ENCODE results near the gene ANKUB1.

Gene ANKUB1

DNA sequence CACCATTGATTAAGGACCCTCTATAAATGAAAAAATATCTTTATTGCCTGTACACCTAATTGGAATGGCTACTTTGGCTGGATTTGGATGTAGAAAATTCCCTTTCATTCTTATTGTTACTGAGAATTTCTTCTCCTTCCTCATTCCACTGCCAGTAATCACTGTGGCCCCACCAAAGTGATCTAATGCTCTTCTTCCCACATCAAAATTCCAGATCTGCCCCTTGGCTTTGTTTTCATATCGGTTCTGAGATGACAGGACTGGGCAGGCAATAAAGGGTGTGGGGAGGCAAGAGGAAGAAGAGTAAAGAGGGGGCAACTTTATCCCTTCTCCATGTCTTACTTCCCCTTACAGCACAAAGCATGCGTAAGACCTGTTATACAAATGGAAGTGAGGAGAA, 2.1 kb downstream of the ANKUB1 start:
- Mint-ChIP-seq H3K27me3 (peaks cover 11% of the 10 kb centered on the region), H3K4me3 (no peak overlapping the region), H3K4me1 (ENCODE audit: low read depth) (no peaks in the 10 kb centered on the region), H3K36me3 (no peaks in the 10 kb centered on the region), H3K9me3 (ENCODE audit: low read depth) (no peaks in the 10 kb centered on the region), H3K27ac (no peak overlapping the region)

- H3K4me3 Mint-ChIP-seq: no peak overlapping the region
- peaks cover 6% of the 10 kb centered on the region for H3K27me3 Mint-ChIP-seq
- H3K4me1 Mint-ChIP-seq (ENCODE audit: low read depth): no peaks in the 10 kb centered on the region
- H3K27ac Mint-ChIP-seq: no peak overlapping the region
- no peaks in the 10 kb centered on the region for H3K9me3 Mint-ChIP-seq (ENCODE audit: low read depth)
- no peaks in the 10 kb centered on the region for H3K36me3 Mint-ChIP-seq
These were observed 8.2 kb downstream of the ANKUB1 start for GRCh38 chr3:149784064-149784704.

DNA sequence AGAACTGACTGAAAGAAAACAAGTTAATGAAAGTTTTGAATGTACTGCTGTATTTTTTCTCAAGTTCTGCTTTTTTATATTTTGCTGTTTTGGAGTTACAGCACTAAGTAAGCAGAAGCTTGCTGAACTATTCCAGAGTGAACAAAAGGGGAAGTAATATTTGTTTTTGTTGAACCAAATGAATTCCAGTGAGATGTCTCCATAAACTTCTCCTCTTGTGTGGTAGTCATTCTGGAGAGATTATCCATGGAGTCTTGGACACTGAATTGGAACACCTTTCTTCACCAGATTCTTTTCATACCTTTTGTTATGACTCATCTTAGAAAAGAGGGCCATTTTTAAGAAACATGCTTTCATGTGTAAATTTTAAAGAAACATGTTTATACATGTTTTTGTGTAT, 8.8 kb downstream of the ANKUB1 start:
- no peaks in the 10 kb centered on the region for H3K4me1 Mint-ChIP-seq (ENCODE audit: low read depth)
- H3K27ac Mint-ChIP-seq: no peak overlapping the region
- H3K4me3 Mint-ChIP-seq: no peak overlapping the region
- no peaks in the 10 kb centered on the region for H3K36me3 Mint-ChIP-seq
- peaks cover 6% of the 10 kb centered on the region for H3K27me3 Mint-ChIP-seq
- H3K9me3 Mint-ChIP-seq (ENCODE audit: low read depth): no peaks in the 10 kb centered on the region

DNA sequence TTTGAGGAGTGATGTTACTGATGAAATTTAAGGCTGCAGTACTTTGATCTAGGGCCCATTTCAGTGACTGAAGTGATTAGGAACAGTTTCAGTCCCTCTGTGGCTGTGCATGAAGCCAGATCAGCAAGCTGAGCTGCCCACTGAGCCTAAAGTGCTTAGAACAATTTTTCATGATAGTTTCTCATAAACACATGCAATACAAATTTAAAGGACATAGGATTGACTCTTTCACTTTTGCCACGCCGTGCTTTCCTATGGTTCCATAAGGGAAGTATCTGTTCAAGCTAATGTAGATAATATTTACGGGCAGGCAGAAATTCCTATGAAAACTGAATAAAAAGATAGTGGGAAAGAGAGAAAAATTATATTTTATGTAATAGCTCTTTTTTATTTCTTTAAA, 10.6 kb downstream of the ANKUB1 start:
- H3K4me3 Mint-ChIP-seq: no peak overlapping the region
- H3K36me3 Mint-ChIP-seq: no peaks in the 10 kb centered on the region
- no peaks in the 10 kb centered on the region for H3K4me1 Mint-ChIP-seq (ENCODE audit: low read depth)
- H3K9me3 Mint-ChIP-seq (ENCODE audit: low read depth): no peaks in the 10 kb centered on the region
- peaks cover 8% of the 10 kb centered on the region for H3K27me3 Mint-ChIP-seq
- no peak overlapping the region for H3K27ac Mint-ChIP-seq

DNA sequence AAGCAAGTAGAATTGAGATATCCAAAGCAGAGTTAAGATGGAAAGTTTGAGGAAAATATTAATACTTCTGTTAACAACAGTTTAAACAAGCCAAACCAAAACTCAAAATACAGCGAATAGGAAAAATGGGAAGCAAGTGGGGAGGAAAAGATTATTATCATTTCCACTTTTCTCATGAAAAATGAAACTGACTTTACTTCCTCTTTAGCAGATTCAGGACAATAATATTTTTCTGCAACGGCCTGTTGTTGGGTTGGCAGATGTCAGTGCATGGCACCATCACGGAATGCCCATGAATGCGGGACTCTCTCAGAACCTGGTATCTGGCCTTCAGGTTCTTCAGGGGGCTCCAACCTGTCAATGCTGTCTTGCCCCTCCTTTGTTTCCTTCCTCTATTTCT, 11.1 kb downstream of the ANKUB1 start:
- Mint-ChIP-seq H3K27ac (no peak overlapping the region), H3K4me1 (ENCODE audit: low read depth) (no peaks in the 10 kb centered on the region)

GRCh38 chr3:149777414-149778214, 14.7 kb downstream of the ANKUB1 start:
- H3K9me3 Mint-ChIP-seq (ENCODE audit: low read depth): no peaks in the 10 kb centered on the region
- H3K27ac Mint-ChIP-seq: no peak overlapping the region
- no peak overlapping the region for H3K4me3 Mint-ChIP-seq
- H3K27me3 Mint-ChIP-seq: peaks cover 7% of the 10 kb centered on the region
- no peaks in the 10 kb centered on the region for H3K4me1 Mint-ChIP-seq (ENCODE audit: low read depth)
- H3K36me3 Mint-ChIP-seq: no peaks in the 10 kb centered on the region

More for the DNA sequence above, 11.1 kb downstream of the ANKUB1 start:
- Mint-ChIP-seq H3K9me3 (ENCODE audit: low read depth) (no peaks in the 10 kb centered on the region), H3K36me3 (no peaks in the 10 kb centered on the region), H3K27me3 (peaks cover 8% of the 10 kb centered on the region), H3K4me3 (no peak overlapping the region)

DNA sequence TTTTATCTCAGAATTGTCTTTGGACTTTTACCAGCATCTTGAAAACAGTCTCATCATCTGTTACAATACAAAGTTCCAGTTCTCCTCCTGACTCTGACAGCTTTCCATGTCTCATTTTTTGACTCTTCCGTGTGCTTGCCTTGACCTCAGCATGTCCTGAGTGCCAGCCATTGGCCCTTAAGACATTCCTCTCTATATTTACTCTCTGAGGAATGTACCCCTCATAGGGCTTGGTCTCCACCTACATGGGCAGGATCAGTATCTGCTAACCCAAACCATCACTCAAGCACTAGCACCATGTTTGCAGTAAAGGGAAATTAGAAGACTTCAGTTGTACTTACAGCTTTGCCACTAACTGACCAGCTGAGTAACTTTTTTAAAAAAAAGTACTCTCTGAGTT, 16.2 kb downstream of the ANKUB1 start:
- no peaks in the 10 kb centered on the region for H3K4me1 Mint-ChIP-seq (ENCODE audit: low read depth)
- no peaks in the 10 kb centered on the region for H3K36me3 Mint-ChIP-seq
- peaks cover 10% of the 10 kb centered on the region for H3K27me3 Mint-ChIP-seq
- no peaks in the 10 kb centered on the region for H3K9me3 Mint-ChIP-seq (ENCODE audit: low read depth)
- H3K27ac Mint-ChIP-seq: no peak overlapping the region
- no peak overlapping the region for H3K4me3 Mint-ChIP-seq

DNA sequence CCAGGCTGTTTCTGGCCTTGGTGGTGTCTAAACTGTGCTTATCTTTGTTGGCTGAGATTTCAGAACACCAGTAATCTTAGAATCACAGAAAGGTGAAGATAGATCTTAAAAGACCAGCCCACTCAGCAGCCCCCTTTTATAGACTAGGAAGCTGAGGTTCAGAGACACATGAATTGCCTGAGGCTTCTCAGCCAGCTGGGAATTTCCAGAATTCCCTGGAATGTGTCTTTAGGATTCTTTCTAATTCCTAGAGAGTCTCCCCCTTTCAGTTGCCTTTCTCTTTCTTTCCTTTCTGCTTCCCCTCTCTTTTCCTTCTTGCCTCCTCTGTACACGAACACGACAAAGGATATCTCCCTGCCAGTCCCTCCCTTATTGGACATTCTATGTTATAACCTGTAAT, 19.5 kb downstream of the ANKUB1 start:
- H3K27ac Mint-ChIP-seq: no peak overlapping the region
- H3K27me3 Mint-ChIP-seq: peaks cover 14% of the 10 kb centered on the region
- no peak overlapping the region for H3K4me3 Mint-ChIP-seq
- H3K4me1 Mint-ChIP-seq (ENCODE audit: low read depth): no peaks in the 10 kb centered on the region
- H3K9me3 Mint-ChIP-seq (ENCODE audit: low read depth): no peaks in the 10 kb centered on the region
- H3K36me3 Mint-ChIP-seq: no peaks in the 10 kb centered on the region

DNA sequence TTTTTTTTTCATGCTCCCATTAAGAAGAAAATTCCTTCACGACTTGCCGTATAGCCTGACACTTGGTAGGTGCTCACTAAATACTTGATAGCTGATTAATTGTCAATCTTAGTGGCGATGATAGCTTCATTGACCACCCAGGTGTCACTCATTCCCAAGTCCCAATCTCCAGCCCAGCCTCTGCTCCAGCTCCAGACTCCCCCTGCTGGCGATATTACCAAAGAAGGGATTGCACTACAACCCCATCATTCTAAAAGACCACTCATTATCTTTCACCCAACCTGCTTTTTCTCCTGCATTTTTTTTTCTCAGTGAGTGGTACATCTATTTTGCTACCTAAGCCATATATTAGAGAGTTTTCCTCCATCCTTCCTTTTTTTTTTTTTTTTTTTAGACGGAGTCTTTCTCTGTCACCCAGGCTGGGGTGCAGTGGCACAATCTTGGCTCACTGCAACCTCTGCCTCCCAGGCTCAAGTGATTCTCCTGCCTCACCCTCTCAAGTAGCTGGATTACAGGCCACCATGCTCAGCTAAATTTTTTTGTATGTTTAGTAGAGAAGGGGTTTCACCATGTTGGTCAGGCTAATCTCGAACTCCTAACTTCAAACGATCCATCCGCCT, 20.6 kb downstream of the ANKUB1 start:
- no peaks in the 10 kb centered on the region for H3K4me1 Mint-ChIP-seq (ENCODE audit: low read depth)
- no peaks in the 10 kb centered on the region for H3K9me3 Mint-ChIP-seq (ENCODE audit: low read depth)
- H3K4me3 Mint-ChIP-seq: no peak overlapping the region
- no peak overlapping the region for H3K27ac Mint-ChIP-seq
- H3K36me3 Mint-ChIP-seq: no peaks in the 10 kb centered on the region
- H3K27me3 Mint-ChIP-seq: peaks cover 13% of the 10 kb centered on the region

DNA sequence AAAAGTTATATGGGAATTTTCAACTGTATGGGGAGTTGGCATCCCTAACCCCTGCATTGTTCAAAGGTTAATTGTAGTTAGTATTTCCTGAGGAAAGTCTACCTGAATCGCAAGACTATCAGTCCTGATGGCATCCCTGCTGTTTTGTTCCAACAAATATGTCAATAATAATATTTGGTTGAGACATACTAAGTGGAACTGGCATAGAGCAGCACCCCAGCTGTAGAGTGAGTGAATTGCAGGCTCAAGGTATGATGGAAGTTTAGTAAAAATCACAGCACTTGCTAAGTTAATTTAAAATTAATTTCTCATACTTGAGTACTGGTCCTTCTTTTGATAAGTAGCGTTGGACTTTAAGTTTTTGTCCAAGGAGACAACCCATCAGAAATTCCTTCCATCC, 22.1 kb downstream of the ANKUB1 start:
- Mint-ChIP-seq H3K9me3 (ENCODE audit: low read depth) (no peaks in the 10 kb centered on the region), H3K4me3 (no peak overlapping the region), H3K4me1 (ENCODE audit: low read depth) (no peaks in the 10 kb centered on the region), H3K27ac (no peak overlapping the region), H3K27me3 (peaks cover 16% of the 10 kb centered on the region), H3K36me3 (no peaks in the 10 kb centered on the region)

DNA sequence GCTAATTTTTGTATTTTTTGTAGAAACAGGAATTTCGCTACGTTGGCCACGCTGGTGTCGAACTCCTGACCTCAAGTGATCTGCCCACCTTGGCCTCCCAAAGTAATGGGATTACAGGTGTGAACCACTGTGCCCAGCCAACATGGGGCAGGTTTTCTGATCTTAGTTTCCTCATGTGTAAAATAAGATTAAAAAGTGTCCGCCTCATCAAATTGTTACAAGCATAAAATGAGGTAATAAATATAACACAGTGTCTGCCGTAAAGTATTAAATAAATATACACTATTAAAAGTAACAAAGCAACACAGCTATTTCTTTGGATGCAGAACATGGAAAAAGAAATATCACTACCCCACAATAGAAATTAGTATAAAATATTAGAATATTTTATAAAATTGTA, 23.6 kb downstream of the ANKUB1 start:
- Mint-ChIP-seq H3K27me3 (peaks cover 16% of the 10 kb centered on the region), H3K4me3 (no peak overlapping the region), H3K9me3 (ENCODE audit: low read depth) (no peaks in the 10 kb centered on the region), H3K27ac (no peak overlapping the region), H3K4me1 (ENCODE audit: low read depth) (no peaks in the 10 kb centered on the region), H3K36me3 (no peaks in the 10 kb centered on the region)

DNA sequence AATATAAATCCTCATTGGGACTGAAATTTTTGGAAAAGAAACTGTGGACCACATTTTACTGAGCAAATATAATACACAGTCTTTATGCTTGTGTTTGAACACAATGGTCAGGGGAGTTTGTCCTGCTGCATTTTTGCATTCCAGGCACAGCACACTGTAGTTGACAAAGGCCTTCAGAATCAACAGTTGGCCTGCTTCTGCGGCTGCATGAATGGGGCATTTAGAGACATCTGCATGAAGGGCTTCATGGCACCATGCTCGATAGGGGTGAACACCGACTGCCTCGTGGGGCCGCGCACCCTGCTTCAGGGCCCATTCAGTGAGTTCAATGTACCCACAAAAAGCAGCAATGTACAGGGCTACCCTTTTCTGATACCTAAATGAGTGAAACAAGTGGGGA, 24.6 kb downstream of the ANKUB1 start:
- no peaks in the 10 kb centered on the region for H3K36me3 Mint-ChIP-seq
- H3K4me1 Mint-ChIP-seq (ENCODE audit: low read depth): no peaks in the 10 kb centered on the region
- no peaks in the 10 kb centered on the region for H3K9me3 Mint-ChIP-seq (ENCODE audit: low read depth)
- no peak overlapping the region for H3K27ac Mint-ChIP-seq
- H3K4me3 Mint-ChIP-seq: no peak overlapping the region
- H3K27me3 Mint-ChIP-seq: peaks cover 16% of the 10 kb centered on the region

GRCh38 chr3:149765762-149766334, 26.5 kb downstream of the ANKUB1 start:
- no peak overlapping the region for H3K4me3 Mint-ChIP-seq
- H3K27me3 Mint-ChIP-seq: peaks cover 13% of the 10 kb centered on the region
- no peak overlapping the region for H3K27ac Mint-ChIP-seq
- H3K4me1 Mint-ChIP-seq (ENCODE audit: low read depth): no peaks in the 10 kb centered on the region
- H3K36me3 Mint-ChIP-seq: no peaks in the 10 kb centered on the region
- no peaks in the 10 kb centered on the region for H3K9me3 Mint-ChIP-seq (ENCODE audit: low read depth)

GRCh38 chr3:149764302-149764701, 28.1 kb downstream of the ANKUB1 start:
- Mint-ChIP-seq H3K36me3 (no peaks in the 10 kb centered on the region), H3K27ac (no peak overlapping the region), H3K4me1 (ENCODE audit: low read depth) (no peaks in the 10 kb centered on the region), H3K4me3 (no peak overlapping the region), H3K27me3 (peaks cover 15% of the 10 kb centered on the region), H3K9me3 (ENCODE audit: low read depth) (no peaks in the 10 kb centered on the region)

DNA sequence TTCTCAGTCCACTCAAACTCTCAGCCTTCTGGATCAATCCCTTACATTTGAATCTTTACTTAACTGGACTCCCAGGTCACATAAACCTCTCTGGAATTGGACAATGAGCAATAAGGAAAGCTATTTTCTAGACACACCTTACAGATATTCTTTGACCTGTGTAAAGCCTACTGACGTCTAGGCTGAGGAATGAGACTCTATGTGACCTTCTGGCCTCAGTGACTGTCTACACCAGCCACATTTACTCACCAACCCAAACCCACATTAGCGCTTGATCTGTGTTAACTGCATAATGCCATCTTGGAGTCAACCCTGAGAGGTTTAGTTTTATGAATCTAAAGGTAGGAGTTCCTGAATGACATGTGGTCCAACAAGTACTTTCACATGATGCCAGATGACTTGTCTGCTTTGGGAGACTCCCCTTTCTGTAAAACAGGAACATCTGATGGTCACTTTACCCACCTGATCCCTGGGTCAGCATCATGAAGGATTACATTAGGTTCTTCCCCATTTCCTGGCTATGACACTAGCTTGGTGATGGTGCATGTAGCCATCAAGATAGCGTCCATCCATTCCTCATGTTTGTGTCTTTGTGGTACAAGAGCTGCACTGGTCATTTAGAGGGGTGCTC, 28.7 kb downstream of the ANKUB1 start:
- H3K9me3 Mint-ChIP-seq (ENCODE audit: low read depth): no peaks in the 10 kb centered on the region
- no peaks in the 10 kb centered on the region for H3K36me3 Mint-ChIP-seq
- H3K4me1 Mint-ChIP-seq (ENCODE audit: low read depth): no peaks in the 10 kb centered on the region
- H3K4me3 Mint-ChIP-seq: no peak overlapping the region
- no peak overlapping the region for H3K27ac Mint-ChIP-seq
- H3K27me3 Mint-ChIP-seq: peaks cover 12% of the 10 kb centered on the region
